HG03175 (cell line): Measurements from ENCODE around the gene NCR3LG1.
"Not testable (repeated sequence)": the region's sequence is repeated elsewhere in the genome, so short reads cannot be mapped to it uniquely, and the experiment has no call there.

Experiments
- ATAC-seq: cut with Tn5 transposase; IDR thresholded peaks from one replicate; pipeline ENCODE4 v1.9.1; 2021; ENCODE audit warnings: mild to moderate bottlenecking, moderate library complexity; ENCODE audit not compliant: unreplicated experiment

NCR3LG1 gene

GRCh38 chr11:17408641-17409040 lies 57.0 kb downstream of the NCR3LG1 start:
- ATAC-seq = no peak

- ATAC-seq = no peak
Observed at GRCh38 chr11:17410606-17411379, 59.2 kb downstream of the NCR3LG1 start.

- no peak for ATAC-seq
Observed at GRCh38 chr11:17411418-17411817, 59.8 kb downstream of the NCR3LG1 start.

- no peak for ATAC-seq
Observed at GRCh38 chr11:17412488-17413180, 61.0 kb downstream of the NCR3LG1 start.

- no peak for ATAC-seq
Observed at GRCh38 chr11:17413414-17414316, 62.1 kb downstream of the NCR3LG1 start.

GRCh38 chr11:17414317-17414737 lies 62.7 kb downstream of the NCR3LG1 start:
- ATAC-seq = no peak

GRCh38 chr11:17414992-17415391 lies 63.4 kb downstream of the NCR3LG1 start:
- no peak for ATAC-seq

GRCh38 chr11:17415523-17416104 lies 64.0 kb downstream of the NCR3LG1 start:
- no peak for ATAC-seq

GRCh38 chr11:17416492-17416891 lies 64.9 kb downstream of the NCR3LG1 start:
- no peak for ATAC-seq

- no peak for ATAC-seq
Observed at GRCh38 chr11:17418444-17419081, 67.0 kb downstream of the NCR3LG1 start.

- ATAC-seq = no peak
Observed at GRCh38 chr11:17421781-17422180, 70.2 kb downstream of the NCR3LG1 start.

GRCh38 chr11:17423533-17424310 lies 72.1 kb downstream of the NCR3LG1 start:
- ATAC-seq = no peak

- ATAC-seq = not testable (repeated sequence)
Observed at GRCh38 chr11:17426233-17426632, 74.6 kb downstream of the NCR3LG1 start.
